WTC11 (cell line): ENCODE measurements around the gene TNFRSF1B. TPM values are rescaled to one million over a fixed set of nuclear protein-coding genes. Genes with fewer than 3 reads are reported as not detected.
A peak's percentile ranks its signal among the peaks of the same experiment; 100 is the strongest.

Experiments
- ATAC-seq: fragments of 200-7000 bp; cut with Tn5 transposase; 2 replicates; pipeline ENCODE4 v1.10.0; 2021; ENCODE audit warnings: mild to moderate bottlenecking, moderate library complexity
- CTCF ChIA-PET: fragments of 300-600 bp; sonication (Branson Sonifier 250); formaldehyde crosslinking; loops from one replicate; lab custom pipeline; 2021; ENCODE audit warnings: antibody characterized with exemption; lab: Charles Lee
- POLR2A ChIA-PET: fragments of 350-600 bp; sonication (Branson Sonifier 250); formaldehyde crosslinking; loops from one replicate; lab custom pipeline; 2021; ENCODE audit warnings: antibody characterized with exemption; lab: Charles Lee
- DNase-seq: peaks from one replicate; pipeline ENCODE4 v3.0.0; 2021; ENCODE audit warnings: low spot score
- H3K27ac Mint-ChIP-seq: 2 replicates; pipeline ENCODE4 v1.8.0; 2021; ENCODE audit warnings: mixed read lengths
- H3K27me3 Mint-ChIP-seq: 2 replicates; pipeline ENCODE4 v1.8.0; 2021; ENCODE audit warnings: low read depth, mild to moderate bottlenecking, moderate library complexity, mixed read lengths
- H3K36me3 Mint-ChIP-seq: 2 replicates; pipeline ENCODE4 v1.8.0; 2021; ENCODE audit warnings: mixed read lengths
- H3K4me1 Mint-ChIP-seq: 2 replicates; pipeline ENCODE4 v1.8.0; 2022; ENCODE audit warnings: mixed read lengths
- H3K4me3 Mint-ChIP-seq: 2 replicates; pipeline ENCODE4 v1.8.0; 2021; ENCODE audit warnings: mild to moderate bottlenecking, moderate library complexity, mixed read lengths
- H3K9me3 Mint-ChIP-seq: 2 replicates; pipeline ENCODE4 v1.8.0; 2021; ENCODE audit warnings: mixed read lengths
- CBFB ChIP-seq: sonication (generic); formaldehyde crosslinking; IDR thresholded peaks from 2 replicates; pipeline ENCODE4 v1.8.1; 2022; ENCODE audit warnings: mild to moderate bottlenecking, low read depth, missing genetic modification reagents
- CREB1 ChIP-seq: sonication (generic); formaldehyde crosslinking; IDR thresholded peaks from 2 replicates; pipeline ENCODE4 v1.8.0; 2023; ENCODE audit warnings: mild to moderate bottlenecking, missing genetic modification reagents
- JAZF1 ChIP-seq: fragments of 250-450 bp; sonication (Bioruptor Pico); IDR thresholded peaks from 2 replicates; pipeline ENCODE4 v1.9.0; 2021; ENCODE audit warnings: moderate library complexity, mild to moderate bottlenecking, inconsistent platforms
- MYBL2 ChIP-seq: sonication (generic); formaldehyde crosslinking; IDR thresholded peaks from 2 replicates; pipeline ENCODE4 v1.8.1; 2023; ENCODE audit warnings: mild to moderate bottlenecking, moderate library complexity, missing genetic modification reagents
- NR2C2 ChIP-seq: sonication (generic); formaldehyde crosslinking; IDR thresholded peaks from 2 replicates; pipeline ENCODE4 v1.8.0; 2022; ENCODE audit warnings: mild to moderate bottlenecking, missing genetic modification reagents
- OVOL2 ChIP-seq: fragments of 250-450 bp; sonication (Bioruptor Pico); IDR thresholded peaks from 2 replicates; pipeline ENCODE4 v1.9.0; 2021; ENCODE audit warnings: mild to moderate bottlenecking, borderline replicate concordance
- TEAD1 ChIP-seq: sonication (generic); formaldehyde crosslinking; IDR thresholded peaks from 2 replicates; pipeline ENCODE4 v1.8.0; 2022; ENCODE audit warnings: mild to moderate bottlenecking, missing genetic modification reagents
- TP53 ChIP-seq: sonication (generic); formaldehyde crosslinking; IDR thresholded peaks from 2 replicates; pipeline ENCODE4 v1.8.1; 2023; ENCODE audit warnings: mild to moderate bottlenecking, missing genetic modification reagents
- ZBTB21 ChIP-seq: sonication (generic); formaldehyde crosslinking; IDR thresholded peaks from 2 replicates; pipeline ENCODE4 v1.8.1; 2023; ENCODE audit warnings: mild to moderate bottlenecking, missing genetic modification reagents, borderline replicate concordance
- ZNF121 ChIP-seq: sonication (generic); formaldehyde crosslinking; IDR thresholded peaks from 2 replicates; pipeline ENCODE4 v1.8.0; 2023; ENCODE audit warnings: missing genetic modification reagents
- total RNA-seq: library from RNA; stranded (reverse); gene quantifications from 3 replicates; pipeline ENCODE4 v1.2.3, GENCODE V29; 2021
- TF ChIP-seq, protein P1 (sequence below): fragments of 250-450 bp; sonication (Bioruptor Pico); conservative IDR thresholded peaks from 2 replicates; pipeline ENCODE4 v1.9.0; 2021; ENCODE audit warnings: mild to moderate bottlenecking
- TF ChIP-seq, protein P2 (sequence below): fragments of 200-600 bp; IDR thresholded peaks from 2 replicates; pipeline ENCODE4 v1.8.0; 2022; ENCODE audit warnings: antibody characterized with exemption
- TF ChIP-seq, protein P3 (sequence below): sonication (generic); formaldehyde crosslinking; IDR thresholded peaks from 2 replicates; pipeline ENCODE4 v1.8.0; 2023; ENCODE audit warnings: missing genetic modification reagents, mild to moderate bottlenecking, borderline replicate concordance
- TF ChIP-seq, protein P4 (sequence below): sonication (generic); formaldehyde crosslinking; IDR thresholded peaks from 2 replicates; pipeline ENCODE4 v1.8.1; 2022; ENCODE audit warnings: low read depth, mild to moderate bottlenecking, moderate library complexity, missing genetic modification reagents, borderline replicate concordance
- TF ChIP-seq, protein P5 (sequence below): sonication (generic); formaldehyde crosslinking; IDR thresholded peaks from 2 replicates; pipeline ENCODE4 v1.8.0; 2022; ENCODE audit warnings: mild to moderate bottlenecking, missing genetic modification reagents
- TF ChIP-seq, protein P6 (sequence below): sonication (generic); formaldehyde crosslinking; IDR thresholded peaks from 2 replicates; pipeline ENCODE4 v1.8.1; 2022; ENCODE audit warnings: low read depth, missing genetic modification reagents, borderline replicate concordance

The TNFRSF1B gene
- total RNA-seq, 1 experiment from 2014 or later = 2.7 TPM

DNA sequence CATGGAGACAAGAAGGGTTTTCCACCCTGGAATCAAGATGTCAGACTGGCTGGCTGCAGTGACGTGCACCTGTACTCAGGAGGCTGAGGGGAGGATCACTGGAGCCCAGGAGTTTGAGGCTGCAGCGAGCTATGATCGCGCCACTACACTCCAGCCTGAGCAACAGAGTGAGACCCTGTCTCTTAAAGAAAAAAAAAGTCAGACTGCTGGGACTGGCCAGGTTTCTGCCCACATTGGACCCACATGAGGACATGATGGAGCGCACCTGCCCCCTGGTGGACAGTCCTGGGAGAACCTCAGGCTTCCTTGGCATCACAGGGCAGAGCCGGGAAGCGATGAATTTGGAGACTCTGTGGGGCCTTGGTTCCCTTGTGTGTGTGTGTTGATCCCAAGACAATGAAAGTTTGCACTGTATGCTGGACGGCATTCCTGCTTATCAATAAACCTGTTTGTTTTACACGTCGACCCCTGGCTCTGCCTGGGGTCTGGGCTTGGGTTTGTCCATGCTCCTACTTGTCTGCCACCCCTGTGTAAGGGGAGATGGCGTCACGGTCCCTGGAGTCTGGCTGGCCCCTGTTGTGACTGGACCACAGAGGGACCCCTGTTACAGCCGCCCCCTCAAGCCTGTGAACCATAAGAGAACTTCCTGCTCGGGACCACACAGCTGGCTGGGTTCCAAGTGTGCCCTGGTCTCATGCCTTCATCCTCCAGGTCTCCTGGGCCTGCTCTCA lies 42.1 kb downstream of the TNFRSF1B start:
- ATAC-seq (peak; percentile 92), DNase-seq (peak; percentile 95)
- 0 out of 2 replicates have a peak, but pooled peaks have one; percentile 21 for TF ChIP-seq TEAD1 (CRISPR knock-in tag)
- TF ChIP-seq, protein P1, sequence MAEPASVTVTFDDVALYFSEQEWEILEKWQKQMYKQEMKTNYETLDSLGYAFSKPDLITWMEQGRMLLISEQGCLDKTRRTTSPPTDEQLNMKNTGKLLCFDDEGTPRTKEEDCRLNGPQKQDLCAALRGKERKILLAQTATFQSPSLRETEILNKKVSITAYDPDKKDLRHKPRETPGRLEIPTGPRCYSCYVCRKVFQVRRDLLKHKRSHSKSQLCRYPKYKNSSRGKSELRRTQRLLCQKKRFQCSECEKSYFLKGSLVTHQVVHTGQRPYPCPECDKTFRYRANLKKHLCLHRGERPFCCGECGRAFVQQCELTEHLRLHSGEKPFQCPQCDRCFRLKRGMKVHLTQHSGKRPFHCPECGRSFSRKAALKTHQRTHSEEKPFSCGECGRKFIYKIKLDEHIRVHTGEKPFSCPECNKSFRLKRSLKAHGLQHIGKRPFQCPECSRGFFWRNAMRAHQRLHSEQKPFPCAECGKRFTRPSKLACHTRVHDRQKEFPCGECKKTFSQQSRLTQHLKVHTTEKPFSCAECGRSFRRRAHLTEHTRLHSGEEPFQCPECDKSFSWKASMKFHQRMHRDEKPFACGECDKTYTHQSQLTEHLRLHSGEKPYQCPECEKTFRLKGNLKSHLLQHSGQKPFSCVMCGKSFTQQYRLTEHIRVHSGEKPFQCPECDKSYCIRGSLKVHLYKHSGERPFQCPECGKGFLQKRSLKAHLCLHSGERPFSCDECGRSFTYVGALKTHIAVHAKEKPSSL (CRISPR knock-in tag) = no peak
- TF ChIP-seq, protein P2, sequence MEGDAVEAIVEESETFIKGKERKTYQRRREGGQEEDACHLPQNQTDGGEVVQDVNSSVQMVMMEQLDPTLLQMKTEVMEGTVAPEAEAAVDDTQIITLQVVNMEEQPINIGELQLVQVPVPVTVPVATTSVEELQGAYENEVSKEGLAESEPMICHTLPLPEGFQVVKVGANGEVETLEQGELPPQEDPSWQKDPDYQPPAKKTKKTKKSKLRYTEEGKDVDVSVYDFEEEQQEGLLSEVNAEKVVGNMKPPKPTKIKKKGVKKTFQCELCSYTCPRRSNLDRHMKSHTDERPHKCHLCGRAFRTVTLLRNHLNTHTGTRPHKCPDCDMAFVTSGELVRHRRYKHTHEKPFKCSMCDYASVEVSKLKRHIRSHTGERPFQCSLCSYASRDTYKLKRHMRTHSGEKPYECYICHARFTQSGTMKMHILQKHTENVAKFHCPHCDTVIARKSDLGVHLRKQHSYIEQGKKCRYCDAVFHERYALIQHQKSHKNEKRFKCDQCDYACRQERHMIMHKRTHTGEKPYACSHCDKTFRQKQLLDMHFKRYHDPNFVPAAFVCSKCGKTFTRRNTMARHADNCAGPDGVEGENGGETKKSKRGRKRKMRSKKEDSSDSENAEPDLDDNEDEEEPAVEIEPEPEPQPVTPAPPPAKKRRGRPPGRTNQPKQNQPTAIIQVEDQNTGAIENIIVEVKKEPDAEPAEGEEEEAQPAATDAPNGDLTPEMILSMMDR = peak; percentile 93
- no peak for TF ChIP-seq OVOL2
- no peak for TF ChIP-seq TP53 (CRISPR knock-in tag)
- peak; percentile 99 for TF ChIP-seq ZNF121 (CRISPR knock-in tag)
- TF ChIP-seq, protein P3, sequence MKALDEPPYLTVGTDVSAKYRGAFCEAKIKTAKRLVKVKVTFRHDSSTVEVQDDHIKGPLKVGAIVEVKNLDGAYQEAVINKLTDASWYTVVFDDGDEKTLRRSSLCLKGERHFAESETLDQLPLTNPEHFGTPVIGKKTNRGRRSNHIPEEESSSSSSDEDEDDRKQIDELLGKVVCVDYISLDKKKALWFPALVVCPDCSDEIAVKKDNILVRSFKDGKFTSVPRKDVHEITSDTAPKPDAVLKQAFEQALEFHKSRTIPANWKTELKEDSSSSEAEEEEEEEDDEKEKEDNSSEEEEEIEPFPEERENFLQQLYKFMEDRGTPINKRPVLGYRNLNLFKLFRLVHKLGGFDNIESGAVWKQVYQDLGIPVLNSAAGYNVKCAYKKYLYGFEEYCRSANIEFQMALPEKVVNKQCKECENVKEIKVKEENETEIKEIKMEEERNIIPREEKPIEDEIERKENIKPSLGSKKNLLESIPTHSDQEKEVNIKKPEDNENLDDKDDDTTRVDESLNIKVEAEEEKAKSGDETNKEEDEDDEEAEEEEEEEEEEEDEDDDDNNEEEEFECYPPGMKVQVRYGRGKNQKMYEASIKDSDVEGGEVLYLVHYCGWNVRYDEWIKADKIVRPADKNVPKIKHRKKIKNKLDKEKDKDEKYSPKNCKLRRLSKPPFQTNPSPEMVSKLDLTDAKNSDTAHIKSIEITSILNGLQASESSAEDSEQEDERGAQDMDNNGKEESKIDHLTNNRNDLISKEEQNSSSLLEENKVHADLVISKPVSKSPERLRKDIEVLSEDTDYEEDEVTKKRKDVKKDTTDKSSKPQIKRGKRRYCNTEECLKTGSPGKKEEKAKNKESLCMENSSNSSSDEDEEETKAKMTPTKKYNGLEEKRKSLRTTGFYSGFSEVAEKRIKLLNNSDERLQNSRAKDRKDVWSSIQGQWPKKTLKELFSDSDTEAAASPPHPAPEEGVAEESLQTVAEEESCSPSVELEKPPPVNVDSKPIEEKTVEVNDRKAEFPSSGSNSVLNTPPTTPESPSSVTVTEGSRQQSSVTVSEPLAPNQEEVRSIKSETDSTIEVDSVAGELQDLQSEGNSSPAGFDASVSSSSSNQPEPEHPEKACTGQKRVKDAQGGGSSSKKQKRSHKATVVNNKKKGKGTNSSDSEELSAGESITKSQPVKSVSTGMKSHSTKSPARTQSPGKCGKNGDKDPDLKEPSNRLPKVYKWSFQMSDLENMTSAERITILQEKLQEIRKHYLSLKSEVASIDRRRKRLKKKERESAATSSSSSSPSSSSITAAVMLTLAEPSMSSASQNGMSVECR (CRISPR knock-in tag) = no peak
- Mint-ChIP-seq H3K27ac (no peak overlapping the region), H3K4me1 (peaks cover 25% of the 10 kb centered on the region), H3K9me3 (no peaks in the 10 kb centered on the region), H3K27me3 (peaks cover 3% of the 10 kb centered on the region; the same call in 1 of the 2 replicates), H3K4me3 (no peak overlapping the region), H3K36me3 (no peaks in the 10 kb centered on the region)
- CTCF ChIA-PET = interaction anchor here (0.5 to 17.1 kb wide), 15 partner anchors 9 to 130 kb away, joined by 3 to 325 read pairs (median 4); partner anchors contain the start of gene TNFRSF1B
- POLR2A ChIA-PET = no interaction called here

DNA sequence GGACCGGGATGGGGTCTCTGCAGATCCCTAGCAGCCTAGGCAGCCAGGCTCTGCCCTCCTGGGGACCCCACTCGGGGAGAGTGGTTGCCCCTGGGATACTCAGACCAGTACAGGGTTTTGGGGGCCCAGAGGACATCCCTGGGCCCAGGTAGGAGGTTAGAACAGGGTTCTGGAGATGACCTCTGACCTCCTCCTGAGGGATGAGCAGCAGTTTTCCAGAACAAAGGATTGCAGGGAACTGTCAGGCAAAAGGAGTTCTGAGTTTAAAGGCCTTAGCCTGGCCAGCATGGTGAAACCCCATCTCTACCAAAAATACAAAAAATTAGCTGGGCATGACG lies 42.7 kb downstream of the TNFRSF1B start:
- peaks cover 3% of the 10 kb centered on the region; the same call in 1 of the 2 replicates for H3K27me3 Mint-ChIP-seq
- H3K4me3 Mint-ChIP-seq = no peak overlapping the region
- CTCF ChIA-PET = interaction anchor here (2.0 to 17.1 kb wide), 3 partner anchors 67 to 102 kb away, joined by 6 to 325 read pairs (median 13); no protein-coding TSS in a partner anchor
- H3K9me3 Mint-ChIP-seq = no peaks in the 10 kb centered on the region; the same call in 1 of the 2 replicates
- POLR2A ChIA-PET = no interaction called here
- ATAC-seq = no peak
- DNase-seq = no peak
- no peak overlapping the region for H3K27ac Mint-ChIP-seq
- no peaks in the 10 kb centered on the region for H3K36me3 Mint-ChIP-seq
- peaks cover 20% of the 10 kb centered on the region for H3K4me1 Mint-ChIP-seq
- TF ChIP-seq NR2C2 (CRISPR knock-in tag) = no peak
- TF ChIP-seq, protein P4, sequence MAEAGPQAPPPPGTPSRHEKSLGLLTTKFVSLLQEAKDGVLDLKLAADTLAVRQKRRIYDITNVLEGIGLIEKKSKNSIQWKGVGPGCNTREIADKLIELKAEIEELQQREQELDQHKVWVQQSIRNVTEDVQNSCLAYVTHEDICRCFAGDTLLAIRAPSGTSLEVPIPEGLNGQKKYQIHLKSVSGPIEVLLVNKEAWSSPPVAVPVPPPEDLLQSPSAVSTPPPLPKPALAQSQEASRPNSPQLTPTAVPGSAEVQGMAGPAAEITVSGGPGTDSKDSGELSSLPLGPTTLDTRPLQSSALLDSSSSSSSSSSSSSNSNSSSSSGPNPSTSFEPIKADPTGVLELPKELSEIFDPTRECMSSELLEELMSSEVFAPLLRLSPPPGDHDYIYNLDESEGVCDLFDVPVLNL (CRISPR knock-in tag) = no peak
- TF ChIP-seq CREB1 (CRISPR knock-in tag) = no peak
- TF ChIP-seq, protein P5, sequence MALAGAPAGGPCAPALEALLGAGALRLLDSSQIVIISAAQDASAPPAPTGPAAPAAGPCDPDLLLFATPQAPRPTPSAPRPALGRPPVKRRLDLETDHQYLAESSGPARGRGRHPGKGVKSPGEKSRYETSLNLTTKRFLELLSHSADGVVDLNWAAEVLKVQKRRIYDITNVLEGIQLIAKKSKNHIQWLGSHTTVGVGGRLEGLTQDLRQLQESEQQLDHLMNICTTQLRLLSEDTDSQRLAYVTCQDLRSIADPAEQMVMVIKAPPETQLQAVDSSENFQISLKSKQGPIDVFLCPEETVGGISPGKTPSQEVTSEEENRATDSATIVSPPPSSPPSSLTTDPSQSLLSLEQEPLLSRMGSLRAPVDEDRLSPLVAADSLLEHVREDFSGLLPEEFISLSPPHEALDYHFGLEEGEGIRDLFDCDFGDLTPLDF (CRISPR knock-in tag) = no peak
- TF ChIP-seq, protein P6, sequence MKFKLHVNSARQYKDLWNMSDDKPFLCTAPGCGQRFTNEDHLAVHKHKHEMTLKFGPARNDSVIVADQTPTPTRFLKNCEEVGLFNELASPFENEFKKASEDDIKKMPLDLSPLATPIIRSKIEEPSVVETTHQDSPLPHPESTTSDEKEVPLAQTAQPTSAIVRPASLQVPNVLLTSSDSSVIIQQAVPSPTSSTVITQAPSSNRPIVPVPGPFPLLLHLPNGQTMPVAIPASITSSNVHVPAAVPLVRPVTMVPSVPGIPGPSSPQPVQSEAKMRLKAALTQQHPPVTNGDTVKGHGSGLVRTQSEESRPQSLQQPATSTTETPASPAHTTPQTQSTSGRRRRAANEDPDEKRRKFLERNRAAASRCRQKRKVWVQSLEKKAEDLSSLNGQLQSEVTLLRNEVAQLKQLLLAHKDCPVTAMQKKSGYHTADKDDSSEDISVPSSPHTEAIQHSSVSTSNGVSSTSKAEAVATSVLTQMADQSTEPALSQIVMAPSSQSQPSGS (CRISPR knock-in tag) = no peak
- TF ChIP-seq, protein P2 = no peak
- no peak for TF ChIP-seq ZBTB21
- no peak for TF ChIP-seq CBFB (CRISPR knock-in tag)
- no peak for TF ChIP-seq JAZF1 (CRISPR knock-in tag)
- TF ChIP-seq MYBL2 (CRISPR knock-in tag) = no peak
